T-helper 2 cell treated with Interferon-gamma antibody and Interleukin-4, amounts not matched to agents 100 ng/mL and 5 ng/mL, for 36 hours (primary cell): ENCODE data around the gene RCAN2. TPM values are rescaled to one million over a fixed set of nuclear protein-coding genes. Genes with fewer than 3 reads are reported as not detected.

ENCODE experiments used
- intact Hi-C: fragments of 100-400 bp; cut with micrococcal nuclease; formaldehyde crosslinking; loops from one replicate; pipeline ENCODE4 v1.15.1; 2023
- total RNA-seq: library from RNA; stranded (reverse); gene quantifications from 2 replicates; pipeline ENCODE4 v1.2.3, GENCODE V29; 2022

The RCAN2 gene
- total RNA-seq, 1 donor from 2014 or later: not detected

- intact Hi-C loops: no loop called here
Observed at GRCh38 chr6:46491628-46492547, 639 bp upstream of the RCAN2 start.

DNA sequence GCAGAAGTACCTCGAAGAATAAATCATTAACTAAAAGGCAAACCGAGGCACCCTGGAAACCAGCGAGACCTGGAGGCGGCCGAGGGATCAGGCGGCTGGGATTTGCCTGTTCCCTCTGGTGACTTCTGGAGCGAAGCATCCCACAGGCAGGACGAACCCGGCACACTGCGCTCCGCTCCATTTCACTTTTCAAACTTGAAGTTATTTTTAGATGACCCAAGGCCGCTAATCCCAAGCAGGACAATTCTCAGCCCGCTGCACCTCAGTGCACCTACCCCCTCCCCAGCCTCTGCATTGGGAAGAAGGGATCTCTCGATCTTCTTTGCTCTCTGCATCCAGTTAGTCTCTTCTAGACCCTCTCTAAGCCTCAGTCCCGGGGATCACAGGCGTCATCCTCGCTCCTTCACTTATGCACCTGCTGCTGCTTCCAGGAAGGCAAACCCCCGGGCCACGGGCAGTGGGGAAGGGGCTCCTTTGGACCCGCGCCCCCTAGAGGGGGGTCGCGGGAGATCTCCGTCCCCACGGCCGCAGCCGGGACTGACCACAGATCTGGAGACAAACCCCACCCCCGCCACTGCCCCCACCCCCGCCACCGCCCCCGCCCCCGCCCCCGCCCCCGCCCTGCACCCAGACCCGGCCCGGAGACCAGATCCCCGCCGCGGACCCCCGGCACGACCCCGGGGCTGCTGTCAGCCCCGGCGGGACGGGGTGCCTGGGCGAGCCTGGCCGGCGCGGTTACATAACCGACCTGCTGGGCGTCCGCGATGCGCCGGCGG, 636 bp downstream of the RCAN2 start:
- intact Hi-C loops: no loop called here

- intact Hi-C loops: no loop called here
Observed at GRCh38 chr6:46486181-46486580, 5.1 kb downstream of the RCAN2 start.

GRCh38 chr6:46484081-46484820, 7.0 kb downstream of the RCAN2 start:
- intact Hi-C loops: no loop called here

DNA sequence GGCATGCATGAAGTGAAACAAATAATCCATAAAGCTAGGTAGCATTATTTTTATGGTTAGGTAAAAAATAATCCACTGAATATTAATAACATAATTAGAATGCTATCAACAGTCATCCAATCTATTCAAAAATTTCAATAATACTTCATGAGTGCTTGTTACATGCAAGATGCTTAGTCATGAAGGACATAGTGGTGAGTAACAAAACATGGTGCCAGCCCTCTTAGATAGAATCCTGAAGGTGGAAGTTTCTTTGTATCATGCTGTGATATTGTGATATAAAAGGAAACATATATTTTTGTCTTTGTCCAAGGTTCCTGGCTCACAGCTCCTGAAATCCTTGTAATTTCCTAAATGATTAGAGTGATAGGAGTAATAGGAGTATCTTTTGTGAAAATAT, 14.9 kb downstream of the RCAN2 start:
- intact Hi-C loops: no loop called here

DNA sequence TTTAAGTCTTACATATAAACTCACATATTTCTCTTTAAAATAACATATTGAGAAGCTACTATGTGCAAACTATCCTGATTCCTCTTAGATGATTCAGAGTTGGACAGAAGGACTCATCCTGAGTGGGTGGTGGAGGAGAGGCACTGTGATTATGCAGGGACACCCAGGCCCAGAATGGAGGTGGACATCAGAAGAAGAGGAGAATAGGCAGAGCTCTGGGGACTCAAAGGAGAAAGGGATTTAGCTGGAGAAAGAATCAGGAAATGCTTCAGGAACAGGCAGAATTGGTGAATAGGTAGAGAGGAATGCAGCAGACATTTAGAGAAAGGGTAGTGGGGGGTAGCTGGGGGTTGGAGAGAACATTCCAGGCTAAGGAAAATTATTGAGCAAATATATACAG, 17.4 kb downstream of the RCAN2 start:
- intact Hi-C loops: no loop called here

GRCh38 chr6:46472243-46472642, 19.0 kb downstream of the RCAN2 start:
- intact Hi-C loops: no loop called here

DNA sequence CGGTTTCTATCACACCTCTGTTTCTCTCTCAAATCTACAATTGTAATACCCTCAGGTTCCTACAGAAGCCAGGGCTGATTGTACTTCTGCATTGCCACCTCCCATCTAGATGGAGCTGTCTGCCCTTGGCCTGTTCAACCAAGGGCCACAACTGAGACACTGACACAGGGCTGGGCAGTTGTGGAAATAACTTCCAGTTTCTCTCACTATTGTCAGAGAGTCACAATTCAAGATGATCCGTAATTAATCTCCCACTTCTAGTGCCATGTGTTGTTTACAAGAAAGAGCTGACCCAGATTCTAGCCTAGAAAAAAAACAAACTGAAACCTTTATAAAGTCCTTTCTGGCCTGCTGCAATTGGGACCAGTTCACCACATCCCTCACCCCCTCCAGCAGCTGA, 22.2 kb downstream of the RCAN2 start:
- intact Hi-C loops: no loop called here

DNA sequence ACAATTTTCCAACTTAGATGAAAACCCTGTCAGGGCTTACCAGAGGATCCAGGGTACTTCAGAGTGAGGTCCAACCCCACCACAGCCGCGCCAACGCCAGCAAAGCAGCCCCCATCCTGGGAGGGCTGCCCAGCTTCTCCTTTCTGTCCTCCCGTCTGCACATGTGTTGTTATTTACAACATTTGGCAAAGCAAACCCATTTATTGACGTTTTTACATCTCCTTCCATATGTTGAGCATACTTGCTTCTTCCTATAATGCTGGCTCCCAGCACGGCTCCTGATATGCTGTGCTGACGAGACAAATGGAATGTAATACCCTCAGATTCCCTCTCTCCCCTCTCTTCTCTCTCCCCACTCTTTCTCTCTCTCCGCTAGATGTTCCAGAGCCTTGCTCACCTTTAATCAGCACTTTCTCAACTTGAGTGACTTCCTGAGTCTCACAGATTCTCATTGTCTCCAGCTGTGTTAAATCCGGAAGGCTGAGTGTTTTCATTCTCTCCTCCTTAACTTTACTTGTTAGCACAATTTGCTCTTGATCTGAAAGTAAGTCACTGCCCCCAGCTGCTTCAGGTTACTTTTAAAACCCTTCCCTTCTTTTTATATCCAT, 22.7 kb downstream of the RCAN2 start:
- intact Hi-C loops: no loop called here

GRCh38 chr6:46466570-46466969, 24.7 kb downstream of the RCAN2 start:
- intact Hi-C loops: no loop called here

- intact Hi-C loops: no loop called here
Observed at GRCh38 chr6:46465294-46466165, 25.7 kb downstream of the RCAN2 start.

DNA sequence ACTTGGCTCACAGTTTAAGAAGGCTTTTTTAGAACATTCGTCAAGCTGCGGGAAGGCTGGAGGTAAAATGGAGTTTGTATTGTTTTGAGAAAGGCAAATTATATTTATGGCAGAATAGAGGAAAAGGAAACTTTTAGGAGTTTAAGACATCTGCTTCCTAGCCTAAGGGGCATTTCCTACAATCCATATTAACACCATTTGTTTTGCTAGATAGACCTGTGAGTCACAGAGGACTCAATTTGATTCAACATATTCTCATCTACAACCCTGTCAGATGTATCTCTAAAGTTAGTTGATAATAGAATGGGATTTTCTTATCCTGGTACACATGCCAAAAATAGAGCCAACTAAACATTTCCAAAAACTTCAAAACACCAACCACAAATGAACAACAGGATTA, 35.0 kb downstream of the RCAN2 start:
- intact Hi-C loops: no loop called here

GRCh38 chr6:46454691-46455090, 36.6 kb downstream of the RCAN2 start:
- intact Hi-C loops: no loop called here

DNA sequence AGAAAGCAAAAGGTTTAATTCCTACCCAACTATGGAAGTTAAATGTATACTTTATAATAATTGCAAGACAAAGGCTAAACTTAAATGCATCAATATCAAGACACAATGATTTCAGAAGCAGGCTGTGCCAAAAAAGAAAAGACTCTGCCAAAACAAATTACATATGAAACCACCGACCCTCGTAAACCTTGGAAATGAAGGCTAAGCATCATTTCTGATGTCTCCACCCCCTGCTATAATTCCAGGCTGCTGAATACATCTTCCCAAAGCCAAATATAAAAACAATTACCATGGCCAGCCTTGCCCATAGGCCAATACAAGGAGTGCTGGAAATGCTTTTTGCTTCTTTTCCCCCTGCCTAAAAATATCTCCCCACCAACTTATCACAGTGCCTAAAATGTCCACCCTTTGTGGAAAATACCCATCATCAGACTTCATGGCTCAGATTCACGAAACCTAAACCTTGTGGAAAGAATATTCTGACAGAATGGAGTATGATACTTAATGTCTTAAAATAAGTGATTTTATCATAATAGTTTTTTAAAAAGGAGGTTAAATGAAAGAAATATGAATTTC, 37.4 kb downstream of the RCAN2 start:
- intact Hi-C loops: no loop called here

GRCh38 chr6:46453216-46453615, 38.0 kb downstream of the RCAN2 start:
- intact Hi-C loops: no loop called here

- intact Hi-C loops: no loop called here
Observed at GRCh38 chr6:46452312-46452917, 38.8 kb downstream of the RCAN2 start.

GRCh38 chr6:46451343-46451742, 39.9 kb downstream of the RCAN2 start:
- intact Hi-C loops: no loop called here

DNA sequence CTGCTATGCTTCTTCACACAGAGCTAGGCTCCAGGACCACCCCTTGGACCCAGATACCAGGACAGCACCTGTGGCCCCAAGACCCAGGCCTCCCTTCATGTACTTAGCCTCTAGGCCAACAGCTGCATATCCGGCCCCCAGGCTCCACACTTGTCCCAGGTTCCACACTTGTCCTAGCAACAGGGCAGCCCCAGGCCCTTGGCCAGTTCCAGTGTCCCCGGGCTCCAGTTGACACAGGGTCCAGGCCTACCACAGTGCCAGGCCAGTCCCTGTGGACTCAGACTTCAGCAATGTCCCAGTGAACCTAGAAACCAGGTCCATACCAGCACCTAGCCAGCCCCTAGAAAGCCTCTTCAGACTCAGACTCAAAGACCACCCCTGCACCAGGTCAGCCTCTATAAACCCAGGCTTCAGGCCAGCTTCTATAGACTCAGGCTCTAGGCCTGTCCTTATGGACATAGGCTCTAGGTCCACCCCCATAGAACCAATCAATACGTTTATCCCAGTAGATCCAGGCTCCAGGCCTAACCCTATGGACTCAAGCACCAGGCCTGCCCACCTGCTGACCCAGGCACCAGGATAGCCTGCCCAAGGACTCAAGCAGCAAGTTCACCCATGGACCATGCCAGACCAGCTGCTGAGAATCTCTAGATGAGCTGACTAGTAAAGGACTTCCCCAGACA, 46.3 kb downstream of the RCAN2 start:
- intact Hi-C loops: no loop called here

DNA sequence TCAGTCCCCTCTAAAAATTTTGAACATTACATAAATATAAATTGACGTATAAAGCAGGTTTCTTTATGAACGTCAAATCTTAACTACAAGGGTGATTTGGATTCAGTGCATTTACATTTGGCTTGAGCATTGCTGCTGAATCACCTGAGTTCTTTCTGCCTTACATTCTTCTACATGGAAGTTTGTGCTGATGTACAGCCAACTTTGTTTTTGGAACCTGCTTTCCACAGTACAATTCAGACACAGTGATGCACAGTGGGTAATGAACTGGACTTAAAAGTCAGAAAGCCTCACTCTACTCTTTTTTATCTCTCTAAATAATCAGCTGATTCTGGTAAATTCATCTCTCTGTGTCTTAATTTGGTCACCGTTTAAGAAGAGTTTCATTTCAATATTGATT, 47.6 kb downstream of the RCAN2 start:
- intact Hi-C loops: no loop called here
